Bronchial epithelial cell (primary cell): ENCODE results near the gene CFTR. TPM values are rescaled to one million over a fixed set of nuclear protein-coding genes. Genes with fewer than 3 reads are reported as not detected.

Experiments used
- DNase-seq: peaks from one replicate; pipeline ENCODE4 v3.0.0-alpha.2; 2010; ENCODE audit warnings: low read depth
- FAIRE-seq: peaks from 2 replicates; lab custom pipeline; 2011; peaks lifted over from hg19 to GRCh38; lab: Jason Lieb, UNC
- H3K27me3 ChIP-seq: 2 replicates; pipeline ENCODE4 v1.5.1; 2011; ENCODE audit warnings: low read length; ENCODE audit not compliant: control insufficient read depth, insufficient read depth
- H3K36me3 ChIP-seq: 2 replicates; pipeline ENCODE4 v1.5.1; 2011; ENCODE audit warnings: low read length; ENCODE audit not compliant: control insufficient read depth, insufficient read depth
- H3K4me3 ChIP-seq: 2 replicates; pipeline ENCODE4 v1.5.1; 2011; ENCODE audit warnings: mild to moderate bottlenecking, low read depth, low read length, control low read depth
- total RNA-seq: library from RNA; depleted of rRNA; stranded (reverse); fragments of >200 nt; gene quantifications from 2 replicates; pipeline ENCODE4 v1.2.1, GENCODE V29; 2014
- TF ChIP-seq, protein P1 (sequence below): IDR thresholded peaks from 2 replicates; pipeline ENCODE4 v1.5.1; 2011; ENCODE audit warnings: mild to moderate bottlenecking, moderate library complexity, low read length, control low read depth, inconsistent platforms; ENCODE audit not compliant: insufficient read depth, severe bottlenecking

CFTR gene
- total RNA-seq, 1 donor from 2014 or later = under 0.01 TPM

DNA sequence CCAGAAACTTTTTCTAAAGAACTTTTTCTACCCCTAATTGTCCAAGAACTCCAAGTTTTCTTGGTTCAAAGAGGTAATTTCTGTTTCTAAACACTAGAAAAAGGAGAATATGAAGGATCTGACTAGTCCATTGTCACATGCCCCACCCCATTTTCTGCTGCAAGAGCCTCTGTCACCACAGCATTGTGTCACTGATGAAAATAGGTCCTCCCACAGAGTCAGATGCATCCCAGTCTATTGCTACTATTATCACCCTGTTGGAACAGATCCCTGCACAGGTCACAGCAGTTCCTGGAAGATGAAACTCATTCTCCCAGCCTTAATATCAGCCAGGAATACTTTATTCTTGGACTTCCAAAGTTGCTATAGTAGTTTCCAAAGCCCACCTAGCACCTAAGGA is 7.5 kb upstream of the CFTR start:
- peaks cover 2% of the 10 kb centered on the region for H3K27me3 ChIP-seq
- TF ChIP-seq, protein P1, sequence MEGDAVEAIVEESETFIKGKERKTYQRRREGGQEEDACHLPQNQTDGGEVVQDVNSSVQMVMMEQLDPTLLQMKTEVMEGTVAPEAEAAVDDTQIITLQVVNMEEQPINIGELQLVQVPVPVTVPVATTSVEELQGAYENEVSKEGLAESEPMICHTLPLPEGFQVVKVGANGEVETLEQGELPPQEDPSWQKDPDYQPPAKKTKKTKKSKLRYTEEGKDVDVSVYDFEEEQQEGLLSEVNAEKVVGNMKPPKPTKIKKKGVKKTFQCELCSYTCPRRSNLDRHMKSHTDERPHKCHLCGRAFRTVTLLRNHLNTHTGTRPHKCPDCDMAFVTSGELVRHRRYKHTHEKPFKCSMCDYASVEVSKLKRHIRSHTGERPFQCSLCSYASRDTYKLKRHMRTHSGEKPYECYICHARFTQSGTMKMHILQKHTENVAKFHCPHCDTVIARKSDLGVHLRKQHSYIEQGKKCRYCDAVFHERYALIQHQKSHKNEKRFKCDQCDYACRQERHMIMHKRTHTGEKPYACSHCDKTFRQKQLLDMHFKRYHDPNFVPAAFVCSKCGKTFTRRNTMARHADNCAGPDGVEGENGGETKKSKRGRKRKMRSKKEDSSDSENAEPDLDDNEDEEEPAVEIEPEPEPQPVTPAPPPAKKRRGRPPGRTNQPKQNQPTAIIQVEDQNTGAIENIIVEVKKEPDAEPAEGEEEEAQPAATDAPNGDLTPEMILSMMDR = no peak
- no peak for FAIRE-seq
- no peak for DNase-seq
- no peak overlapping the region for H3K4me3 ChIP-seq
- H3K36me3 ChIP-seq = no peaks in the 10 kb centered on the region

DNA sequence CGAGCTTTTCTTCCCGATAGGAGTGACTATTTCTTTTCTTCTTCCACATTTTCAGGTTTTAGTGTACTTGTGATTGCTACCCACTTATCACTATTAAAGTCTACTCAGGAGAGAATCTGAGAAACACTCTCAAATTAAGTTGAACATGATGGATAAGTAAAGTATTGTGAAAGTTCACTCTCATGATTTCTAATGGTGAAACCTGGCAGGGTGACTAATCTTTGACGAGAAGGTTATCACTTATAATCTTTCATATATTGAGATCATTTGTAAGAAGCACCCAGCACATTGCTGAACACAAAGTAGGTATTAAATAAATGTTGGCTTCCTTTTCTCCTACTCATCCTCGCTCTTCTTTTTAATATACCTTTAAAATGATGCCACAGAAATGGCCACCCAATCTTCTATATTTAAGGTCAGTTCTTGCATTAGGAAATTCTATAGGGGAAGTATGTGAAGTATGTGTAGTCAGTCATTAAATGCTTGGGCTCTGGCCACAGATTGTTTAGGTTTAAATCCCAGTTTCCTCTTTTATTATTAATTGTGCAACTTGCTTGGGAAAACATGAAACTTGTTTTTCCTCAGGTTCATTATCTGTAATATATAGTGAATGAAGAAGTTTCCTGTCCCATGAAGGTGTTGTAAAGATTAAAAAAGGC is 3.1 kb upstream of the CFTR start:
- no peaks in the 10 kb centered on the region for H3K36me3 ChIP-seq
- DNase-seq = peak; percentile 5
- TF ChIP-seq, protein P1 = no peak
- H3K4me3 ChIP-seq = no peak overlapping the region
- no peak for FAIRE-seq
- no peaks in the 10 kb centered on the region for H3K27me3 ChIP-seq

DNA sequence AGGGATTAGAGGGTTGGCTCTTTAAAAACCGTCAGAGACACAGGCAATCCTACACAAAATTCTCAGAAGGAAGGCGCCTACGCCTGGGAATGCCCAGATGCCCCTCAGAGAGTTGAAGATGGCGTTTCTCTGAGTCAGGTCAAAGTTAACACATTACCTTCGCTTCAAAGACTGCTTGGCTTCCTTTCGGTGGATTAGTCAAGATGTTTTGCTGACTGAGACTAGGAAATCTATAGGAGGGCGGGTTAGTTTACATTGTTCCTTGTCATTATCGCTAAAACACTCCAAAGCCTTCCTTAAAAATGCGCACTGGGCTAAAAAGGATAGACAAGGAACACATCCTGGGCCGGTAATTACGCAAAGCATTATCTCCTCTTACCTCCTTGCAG is 995 bp upstream of the CFTR start:
- peak; percentile 49 for DNase-seq
- peak; percentile 7 for FAIRE-seq
- TF ChIP-seq, protein P1 = no peak
- H3K4me3 ChIP-seq = peak overlapping the region; percentile 41
- H3K36me3 ChIP-seq = no peaks in the 10 kb centered on the region
- no peaks in the 10 kb centered on the region for H3K27me3 ChIP-seq

DNA sequence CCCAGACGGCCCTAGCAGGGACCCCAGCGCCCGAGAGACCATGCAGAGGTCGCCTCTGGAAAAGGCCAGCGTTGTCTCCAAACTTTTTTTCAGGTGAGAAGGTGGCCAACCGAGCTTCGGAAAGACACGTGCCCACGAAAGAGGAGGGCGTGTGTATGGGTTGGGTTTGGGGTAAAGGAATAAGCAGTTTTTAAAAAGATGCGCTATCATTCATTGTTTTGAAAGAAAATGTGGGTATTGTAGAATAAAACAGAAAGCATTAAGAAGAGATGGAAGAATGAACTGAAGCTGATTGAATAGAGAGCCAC is 184 bp downstream of the CFTR start:
- FAIRE-seq (no peak), DNase-seq (no peak)
- peak overlapping the region; percentile 41 for H3K4me3 ChIP-seq
- no peaks in the 10 kb centered on the region for H3K27me3 ChIP-seq
- TF ChIP-seq, protein P1 = no peak
- H3K36me3 ChIP-seq = no peaks in the 10 kb centered on the region

DNA sequence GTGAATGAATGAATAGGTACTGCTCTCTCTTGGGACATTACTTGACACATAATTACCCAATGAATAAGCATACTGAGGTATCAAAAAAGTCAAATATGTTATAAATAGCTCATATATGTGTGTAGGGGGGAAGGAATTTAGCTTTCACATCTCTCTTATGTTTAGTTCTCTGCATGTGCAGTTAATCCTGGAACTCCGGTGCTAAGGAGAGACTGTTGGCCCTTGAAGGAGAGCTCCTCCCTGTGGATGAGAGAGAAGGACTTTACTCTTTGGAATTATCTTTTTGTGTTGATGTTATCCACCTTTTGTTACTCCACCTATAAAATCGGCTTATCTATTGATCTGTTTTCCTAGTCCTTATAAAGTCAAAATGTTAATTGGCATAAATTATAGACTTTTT is 1.2 kb downstream of the CFTR start:
- Histone ChIP-seq H3K4me3 (no peak overlapping the region), H3K36me3 (no peaks in the 10 kb centered on the region), H3K27me3 (no peaks in the 10 kb centered on the region)
- FAIRE-seq = no peak
- DNase-seq = no peak
- TF ChIP-seq, protein P1 = no peak

DNA sequence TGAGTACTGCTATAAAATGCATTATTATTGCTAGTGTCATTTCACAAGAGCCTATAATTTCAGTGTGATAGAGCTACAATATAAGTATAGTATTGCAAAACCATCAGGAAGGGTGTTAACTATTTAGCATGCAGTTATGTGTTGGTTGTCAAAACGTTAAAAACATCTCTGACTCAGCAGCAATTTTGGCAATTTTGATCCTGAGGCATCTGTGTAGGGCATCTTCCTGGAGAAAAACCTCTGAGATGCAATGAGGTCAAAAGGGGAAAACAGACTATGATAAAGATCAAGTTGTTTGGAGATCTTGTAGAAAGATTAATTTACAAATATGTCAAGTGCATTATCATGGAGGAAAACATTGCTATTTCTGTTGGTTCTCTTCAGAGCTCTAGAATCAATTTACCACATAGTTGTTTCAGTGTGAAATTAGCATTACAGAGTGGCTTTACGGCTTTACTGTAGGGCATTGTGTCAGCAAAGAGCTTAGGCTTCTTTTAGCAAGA is 5.3 kb downstream of the CFTR start:
- FAIRE-seq (no peak), DNase-seq (no peak)
- Histone ChIP-seq H3K36me3 (no peaks in the 10 kb centered on the region), H3K4me3 (no peak overlapping the region), H3K27me3 (no peaks in the 10 kb centered on the region)
- TF ChIP-seq, protein P1 = no peak
